ENCODE data around the gene NUP58. TPM values are rescaled to one million over a fixed set of nuclear protein-coding genes. Genes with fewer than 3 reads are reported as not detected.

Gene NUP58
- total RNA-seq, 1 donor = 96.3 TPM

- no peak for TF ChIP-seq CTCF (IDR thresholded peaks at IDR 0.05; ENCODE audit: insufficient read depth, low read depth, low read length)
- H3K4me3 ChIP-seq (ENCODE audit: low read depth, low read length) = no peak overlapping the region
- no peak for DNase-seq (ENCODE audit: low read depth)
Observed at GRCh38 chr13:25380082-25380481, 78.7 kb downstream of the NUP58 start.

- H3K4me3 ChIP-seq (ENCODE audit: low read depth, low read length) = no peak overlapping the region
- no peak for DNase-seq (ENCODE audit: low read depth)
- TF ChIP-seq CTCF (IDR thresholded peaks at IDR 0.05; ENCODE audit: insufficient read depth, low read depth, low read length) = no peak
Observed at GRCh38 chr13:25380741-25381324, 79.4 kb downstream of the NUP58 start.

- H3K4me3 ChIP-seq (ENCODE audit: low read depth, low read length) = no peak overlapping the region
- peak; percentile 58 for DNase-seq (ENCODE audit: low read depth)
- TF ChIP-seq CTCF (IDR thresholded peaks at IDR 0.05; ENCODE audit: insufficient read depth, low read depth, low read length) = no peak
Observed at GRCh38 chr13:25384758-25385410, 83.5 kb downstream of the NUP58 start.

- no peak for TF ChIP-seq CTCF (IDR thresholded peaks at IDR 0.05; ENCODE audit: insufficient read depth, low read depth, low read length)
- H3K4me3 ChIP-seq (ENCODE audit: low read depth, low read length) = no peak overlapping the region
- DNase-seq (ENCODE audit: low read depth) = no peak
Observed at GRCh38 chr13:25391932-25392331, 90.5 kb downstream of the NUP58 start.

Other genes starting within 250 kb of the NUP58 start
- gene PABPC3, start 205.5 kb upstream of the NUP58 start, total RNA-seq = under 0.01 TPM in 2 replicates
- not detected in 2 replicates for gene AMER2, start 129.3 kb upstream of the NUP58 start, total RNA-seq
- 28.3 and 41.9 TPM in 2 replicates for gene MTMR6, start 14.1 kb upstream of the NUP58 start, total RNA-seq
- gene ATP8A2, start 70.3 kb downstream of the NUP58 start, total RNA-seq = under 0.01 and 0.32 TPM in 2 replicates

All from fibroblast of villous mesenchyme (primary cell).